K562 (cell line): ENCODE results near the gene ADPGK. TPM values are rescaled to one million over a fixed set of nuclear protein-coding genes. Genes with fewer than 3 reads are reported as not detected.

ENCODE experiments used
- HNRNPL ChIP-seq: fragments of 200-400 bp; formaldehyde crosslinking; IDR thresholded peaks from 2 replicates; pipeline ENCODE4 v1.6.1; 2017; ENCODE audit warnings: low read depth, mild to moderate bottlenecking, low read length
- LEF1 ChIP-seq: fragments of 450-650 bp; IDR thresholded peaks from 2 replicates; pipeline ENCODE4 v1.6.1; 2016; ENCODE audit warnings: mild to moderate bottlenecking
- SP1 ChIP-seq: sonication (generic); formaldehyde crosslinking; IDR thresholded peaks from 2 replicates; pipeline ENCODE4 v1.8.1; 2022; ENCODE audit warnings: mild to moderate bottlenecking, missing genetic modification reagents
- ZNF165 ChIP-seq: fragments of 250-450 bp; sonication (Bioruptor Pico); IDR thresholded peaks from 2 replicates; pipeline ENCODE4 v1.4.0; 2020; ENCODE audit warnings: borderline replicate concordance
- ZNF184 ChIP-seq: sonication (generic); formaldehyde crosslinking; IDR thresholded peaks from 2 replicates; pipeline ENCODE4 v1.5.0; 2020; ENCODE audit warnings: missing genetic modification reagents
- polyA plus RNA-seq, 8 experiments: library from polyadenylated mRNA; depleted of rRNA in 4 of 8; stranded (reverse) in 5 of 8; unstranded in 3 of 8; fragments of >200 nt; fragmentation: Nextera tagmentation in 2 of 8; fragmentation: Illumina TruSeq in 1 of 8; extraction: Ambion mirVana in 2 of 8; extraction: Trizol in 1 of 8; gene quantifications; 2 replicates each; pipeline versions ENCODE4 v1.2.1 to v1.2.3, GENCODE V29; 2011 to 2014; ENCODE audit warnings: inconsistent platforms in 1 of 8, missing spikeins in 1 of 8
- total RNA-seq, 7 experiments: library from RNA; depleted of rRNA in 6 of 7; stranded (reverse); fragments of >200 nt in 6 of 7; fragmentation: Illumina TruSeq in 2 of 7; extraction: Trizol in 2 of 7; gene quantifications; 2 replicates each; pipeline versions ENCODE4 v1.2.1 to v1.2.3, GENCODE V29; 2011 to 2021; ENCODE audit warnings: low replicate concordance in 1 of 7
- TF ChIP-seq, protein P1 (sequence below): fragments of 200-600 bp; sonication (generic); IDR thresholded peaks from one replicate; pipeline ENCODE4 v1.6.1; 2012; ENCODE audit warnings: mild to moderate bottlenecking, low read depth, low read length, inconsistent platforms

ADPGK gene
- total and polyA plus RNA-seq, 9 of the 15 experiments (the other 6 are each of a cell fraction or from before 2014, with no cell fraction given) = 13.4 to 97.4 (median 48.5) TPM

GRCh38 chr15:72783640-72784455 lies at the start of gene ADPGK (continued):
- TF ChIP-seq, protein P1, sequence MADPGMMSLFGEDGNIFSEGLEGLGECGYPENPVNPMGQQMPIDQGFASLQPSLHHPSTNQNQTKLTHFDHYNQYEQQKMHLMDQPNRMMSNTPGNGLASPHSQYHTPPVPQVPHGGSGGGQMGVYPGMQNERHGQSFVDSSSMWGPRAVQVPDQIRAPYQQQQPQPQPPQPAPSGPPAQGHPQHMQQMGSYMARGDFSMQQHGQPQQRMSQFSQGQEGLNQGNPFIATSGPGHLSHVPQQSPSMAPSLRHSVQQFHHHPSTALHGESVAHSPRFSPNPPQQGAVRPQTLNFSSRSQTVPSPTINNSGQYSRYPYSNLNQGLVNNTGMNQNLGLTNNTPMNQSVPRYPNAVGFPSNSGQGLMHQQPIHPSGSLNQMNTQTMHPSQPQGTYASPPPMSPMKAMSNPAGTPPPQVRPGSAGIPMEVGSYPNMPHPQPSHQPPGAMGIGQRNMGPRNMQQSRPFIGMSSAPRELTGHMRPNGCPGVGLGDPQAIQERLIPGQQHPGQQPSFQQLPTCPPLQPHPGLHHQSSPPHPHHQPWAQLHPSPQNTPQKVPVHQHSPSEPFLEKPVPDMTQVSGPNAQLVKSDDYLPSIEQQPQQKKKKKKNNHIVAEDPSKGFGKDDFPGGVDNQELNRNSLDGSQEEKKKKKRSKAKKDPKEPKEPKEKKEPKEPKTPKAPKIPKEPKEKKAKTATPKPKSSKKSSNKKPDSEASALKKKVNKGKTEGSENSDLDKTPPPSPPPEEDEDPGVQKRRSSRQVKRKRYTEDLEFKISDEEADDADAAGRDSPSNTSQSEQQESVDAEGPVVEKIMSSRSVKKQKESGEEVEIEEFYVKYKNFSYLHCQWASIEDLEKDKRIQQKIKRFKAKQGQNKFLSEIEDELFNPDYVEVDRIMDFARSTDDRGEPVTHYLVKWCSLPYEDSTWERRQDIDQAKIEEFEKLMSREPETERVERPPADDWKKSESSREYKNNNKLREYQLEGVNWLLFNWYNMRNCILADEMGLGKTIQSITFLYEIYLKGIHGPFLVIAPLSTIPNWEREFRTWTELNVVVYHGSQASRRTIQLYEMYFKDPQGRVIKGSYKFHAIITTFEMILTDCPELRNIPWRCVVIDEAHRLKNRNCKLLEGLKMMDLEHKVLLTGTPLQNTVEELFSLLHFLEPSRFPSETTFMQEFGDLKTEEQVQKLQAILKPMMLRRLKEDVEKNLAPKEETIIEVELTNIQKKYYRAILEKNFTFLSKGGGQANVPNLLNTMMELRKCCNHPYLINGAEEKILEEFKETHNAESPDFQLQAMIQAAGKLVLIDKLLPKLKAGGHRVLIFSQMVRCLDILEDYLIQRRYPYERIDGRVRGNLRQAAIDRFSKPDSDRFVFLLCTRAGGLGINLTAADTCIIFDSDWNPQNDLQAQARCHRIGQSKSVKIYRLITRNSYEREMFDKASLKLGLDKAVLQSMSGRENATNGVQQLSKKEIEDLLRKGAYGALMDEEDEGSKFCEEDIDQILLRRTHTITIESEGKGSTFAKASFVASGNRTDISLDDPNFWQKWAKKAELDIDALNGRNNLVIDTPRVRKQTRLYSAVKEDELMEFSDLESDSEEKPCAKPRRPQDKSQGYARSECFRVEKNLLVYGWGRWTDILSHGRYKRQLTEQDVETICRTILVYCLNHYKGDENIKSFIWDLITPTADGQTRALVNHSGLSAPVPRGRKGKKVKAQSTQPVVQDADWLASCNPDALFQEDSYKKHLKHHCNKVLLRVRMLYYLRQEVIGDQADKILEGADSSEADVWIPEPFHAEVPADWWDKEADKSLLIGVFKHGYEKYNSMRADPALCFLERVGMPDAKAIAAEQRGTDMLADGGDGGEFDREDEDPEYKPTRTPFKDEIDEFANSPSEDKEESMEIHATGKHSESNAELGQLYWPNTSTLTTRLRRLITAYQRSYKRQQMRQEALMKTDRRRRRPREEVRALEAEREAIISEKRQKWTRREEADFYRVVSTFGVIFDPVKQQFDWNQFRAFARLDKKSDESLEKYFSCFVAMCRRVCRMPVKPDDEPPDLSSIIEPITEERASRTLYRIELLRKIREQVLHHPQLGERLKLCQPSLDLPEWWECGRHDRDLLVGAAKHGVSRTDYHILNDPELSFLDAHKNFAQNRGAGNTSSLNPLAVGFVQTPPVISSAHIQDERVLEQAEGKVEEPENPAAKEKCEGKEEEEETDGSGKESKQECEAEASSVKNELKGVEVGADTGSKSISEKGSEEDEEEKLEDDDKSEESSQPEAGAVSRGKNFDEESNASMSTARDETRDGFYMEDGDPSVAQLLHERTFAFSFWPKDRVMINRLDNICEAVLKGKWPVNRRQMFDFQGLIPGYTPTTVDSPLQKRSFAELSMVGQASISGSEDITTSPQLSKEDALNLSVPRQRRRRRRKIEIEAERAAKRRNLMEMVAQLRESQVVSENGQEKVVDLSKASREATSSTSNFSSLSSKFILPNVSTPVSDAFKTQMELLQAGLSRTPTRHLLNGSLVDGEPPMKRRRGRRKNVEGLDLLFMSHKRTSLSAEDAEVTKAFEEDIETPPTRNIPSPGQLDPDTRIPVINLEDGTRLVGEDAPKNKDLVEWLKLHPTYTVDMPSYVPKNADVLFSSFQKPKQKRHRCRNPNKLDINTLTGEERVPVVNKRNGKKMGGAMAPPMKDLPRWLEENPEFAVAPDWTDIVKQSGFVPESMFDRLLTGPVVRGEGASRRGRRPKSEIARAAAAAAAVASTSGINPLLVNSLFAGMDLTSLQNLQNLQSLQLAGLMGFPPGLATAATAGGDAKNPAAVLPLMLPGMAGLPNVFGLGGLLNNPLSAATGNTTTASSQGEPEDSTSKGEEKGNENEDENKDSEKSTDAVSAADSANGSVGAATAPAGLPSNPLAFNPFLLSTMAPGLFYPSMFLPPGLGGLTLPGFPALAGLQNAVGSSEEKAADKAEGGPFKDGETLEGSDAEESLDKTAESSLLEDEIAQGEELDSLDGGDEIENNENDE = no peak
- no peak for TF ChIP-seq ZNF184 (CRISPR knock-in tag)
- no peak for TF ChIP-seq LEF1
- peak; percentile 96 for TF ChIP-seq ZNF165
- TF ChIP-seq HNRNPL = peak; percentile 60
- peak; percentile 97 for TF ChIP-seq SP1 (CRISPR knock-in tag)
